Fibroblast of mammary gland (primary cell): ENCODE data around the gene ATG9B.

ENCODE experiments used
- DNase-seq: peaks from one replicate; pipeline ENCODE4 v3.0.0-alpha.2; 2010; ENCODE audit warnings: low read depth
- H3K4me3 ChIP-seq: 2 replicates; pipeline ENCODE4 v1.5.1; 2011; ENCODE audit warnings: low read depth, mild to moderate bottlenecking, low read length, moderate library complexity; ENCODE audit not compliant: control insufficient read depth
- TF ChIP-seq, protein P1 (sequence below): conservative IDR thresholded peaks from 2 replicates; pipeline ENCODE4 v1.5.1; 2011; ENCODE audit warnings: low read depth, low read length, inconsistent platforms; ENCODE audit not compliant: control insufficient read depth, insufficient read depth

The ATG9B gene

DNA sequence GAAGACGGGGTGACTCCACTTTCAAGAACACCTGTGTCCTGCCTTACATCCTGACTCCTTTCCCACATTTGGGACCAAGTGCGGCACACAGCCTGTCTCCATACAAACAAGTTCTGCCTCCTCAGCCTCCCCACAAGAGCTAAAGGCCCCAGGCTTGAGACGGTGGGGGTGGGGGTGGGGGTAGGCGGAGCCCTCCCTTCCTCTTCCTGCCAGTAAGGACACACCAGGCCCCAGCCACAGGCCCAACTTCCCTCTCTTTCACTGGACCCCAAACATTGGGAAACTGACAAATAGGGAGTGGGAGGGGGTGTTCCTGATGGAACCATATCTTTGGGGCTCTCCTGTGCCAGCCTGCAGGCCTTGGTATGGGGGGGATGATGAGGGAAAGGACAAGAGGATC is 28.8 kb upstream of the ATG9B start:
- no peak overlapping the region for H3K4me3 ChIP-seq
- DNase-seq: no peak
- TF ChIP-seq, protein P1, sequence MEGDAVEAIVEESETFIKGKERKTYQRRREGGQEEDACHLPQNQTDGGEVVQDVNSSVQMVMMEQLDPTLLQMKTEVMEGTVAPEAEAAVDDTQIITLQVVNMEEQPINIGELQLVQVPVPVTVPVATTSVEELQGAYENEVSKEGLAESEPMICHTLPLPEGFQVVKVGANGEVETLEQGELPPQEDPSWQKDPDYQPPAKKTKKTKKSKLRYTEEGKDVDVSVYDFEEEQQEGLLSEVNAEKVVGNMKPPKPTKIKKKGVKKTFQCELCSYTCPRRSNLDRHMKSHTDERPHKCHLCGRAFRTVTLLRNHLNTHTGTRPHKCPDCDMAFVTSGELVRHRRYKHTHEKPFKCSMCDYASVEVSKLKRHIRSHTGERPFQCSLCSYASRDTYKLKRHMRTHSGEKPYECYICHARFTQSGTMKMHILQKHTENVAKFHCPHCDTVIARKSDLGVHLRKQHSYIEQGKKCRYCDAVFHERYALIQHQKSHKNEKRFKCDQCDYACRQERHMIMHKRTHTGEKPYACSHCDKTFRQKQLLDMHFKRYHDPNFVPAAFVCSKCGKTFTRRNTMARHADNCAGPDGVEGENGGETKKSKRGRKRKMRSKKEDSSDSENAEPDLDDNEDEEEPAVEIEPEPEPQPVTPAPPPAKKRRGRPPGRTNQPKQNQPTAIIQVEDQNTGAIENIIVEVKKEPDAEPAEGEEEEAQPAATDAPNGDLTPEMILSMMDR: no peak

DNA sequence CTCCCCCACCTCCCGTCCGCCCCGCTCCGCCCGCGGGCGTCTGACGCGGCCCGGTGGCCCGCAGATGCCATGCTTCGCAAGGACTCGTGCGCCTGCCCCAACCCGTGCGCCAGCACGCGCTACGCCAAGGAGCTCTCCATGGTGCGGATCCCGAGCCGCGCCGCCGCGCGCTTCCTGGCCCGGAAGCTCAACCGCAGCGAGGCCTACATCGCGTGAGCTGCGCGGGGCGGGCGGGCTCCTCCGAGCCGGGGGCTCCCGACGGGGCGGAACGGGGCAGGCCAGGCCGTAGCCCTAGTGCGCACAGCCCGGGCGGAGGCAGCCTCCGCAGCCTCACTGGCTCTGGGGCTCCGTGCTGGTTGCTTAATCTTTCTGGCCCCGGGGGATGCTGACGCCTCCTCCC is 26.8 kb upstream of the ATG9B start:
- DNase-seq: peak; percentile 61
- TF ChIP-seq, protein P1: no peak
- H3K4me3 ChIP-seq: no peak overlapping the region

DNA sequence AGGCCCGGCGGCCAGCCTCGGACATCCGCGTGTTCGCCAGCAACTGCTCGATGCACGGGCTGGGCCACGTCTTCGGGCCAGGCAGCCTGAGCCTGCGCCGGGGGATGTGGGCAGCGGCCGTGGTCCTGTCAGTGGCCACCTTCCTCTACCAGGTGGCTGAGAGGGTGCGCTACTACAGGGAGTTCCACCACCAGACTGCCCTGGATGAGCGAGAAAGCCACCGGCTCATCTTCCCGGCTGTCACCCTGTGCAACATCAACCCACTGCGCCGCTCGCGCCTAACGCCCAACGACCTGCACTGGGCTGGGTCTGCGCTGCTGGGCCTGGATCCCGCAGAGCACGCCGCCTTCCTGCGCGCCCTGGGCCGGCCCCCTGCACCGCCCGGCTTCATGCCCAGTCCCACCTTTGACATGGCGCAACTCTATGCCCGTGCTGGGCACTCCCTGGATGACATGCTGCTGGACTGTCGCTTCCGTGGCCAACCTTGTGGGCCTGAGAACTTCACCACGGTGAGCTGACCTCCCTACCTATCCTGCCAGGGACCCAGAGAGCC is 24.7 kb upstream of the ATG9B start:
- no peak for DNase-seq
- TF ChIP-seq, protein P1: no peak

DNA sequence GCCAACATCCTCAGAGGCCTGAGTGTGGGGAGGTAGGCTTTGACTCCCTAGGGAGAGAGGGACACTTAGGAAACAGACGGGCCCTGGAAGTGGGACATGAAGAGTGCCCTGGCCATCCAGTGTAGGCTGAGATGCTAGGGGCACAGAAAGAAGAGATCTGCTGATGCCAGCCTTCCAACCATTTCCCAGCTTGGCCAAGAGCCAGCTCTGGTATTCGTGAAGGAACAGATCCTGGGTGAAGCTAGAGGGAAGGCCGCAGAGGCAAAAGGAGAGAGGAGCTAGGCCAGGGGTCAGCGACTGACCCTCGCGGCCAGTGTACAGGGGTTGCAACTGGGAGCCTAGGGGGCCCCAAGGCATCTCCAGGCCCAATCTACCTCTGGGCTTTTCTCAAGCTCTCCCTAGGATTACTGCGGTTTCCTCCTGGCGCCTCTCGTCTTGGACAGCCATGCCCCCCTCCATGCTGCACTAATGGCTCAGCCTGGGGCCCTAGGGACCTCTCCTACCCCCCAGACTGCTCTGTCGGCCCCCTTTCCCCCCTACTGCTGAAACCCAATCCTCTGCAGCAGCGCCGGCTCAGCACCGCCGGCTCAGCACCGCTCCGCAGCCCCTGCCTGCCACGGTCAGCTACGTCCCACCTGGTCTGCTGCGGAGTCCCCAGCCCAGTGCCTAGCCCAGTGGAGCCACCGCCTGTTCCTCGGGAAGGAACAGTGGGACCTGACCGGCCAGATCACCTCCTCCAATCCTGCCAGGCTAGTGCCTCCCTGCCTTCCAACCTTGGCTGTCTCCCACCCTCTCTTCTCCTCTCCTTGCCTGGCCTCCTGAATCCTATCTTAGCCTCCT is 23.9 kb upstream of the ATG9B start, which contains the start of gene ASIC3:
ASIC3 (plus strand) TSS at position 556 of the 840 bp plus-strand sequence. CDS start 355 bp downstream, outside the sequence.
- no peak within 1 kb of the TSS for H3K4me3 ChIP-seq
- no peak for DNase-seq
- TF ChIP-seq, protein P1: no peak

More for the DNA sequence above, 24.7 kb upstream of the ATG9B start:
- no peak overlapping the region for H3K4me3 ChIP-seq

DNA sequence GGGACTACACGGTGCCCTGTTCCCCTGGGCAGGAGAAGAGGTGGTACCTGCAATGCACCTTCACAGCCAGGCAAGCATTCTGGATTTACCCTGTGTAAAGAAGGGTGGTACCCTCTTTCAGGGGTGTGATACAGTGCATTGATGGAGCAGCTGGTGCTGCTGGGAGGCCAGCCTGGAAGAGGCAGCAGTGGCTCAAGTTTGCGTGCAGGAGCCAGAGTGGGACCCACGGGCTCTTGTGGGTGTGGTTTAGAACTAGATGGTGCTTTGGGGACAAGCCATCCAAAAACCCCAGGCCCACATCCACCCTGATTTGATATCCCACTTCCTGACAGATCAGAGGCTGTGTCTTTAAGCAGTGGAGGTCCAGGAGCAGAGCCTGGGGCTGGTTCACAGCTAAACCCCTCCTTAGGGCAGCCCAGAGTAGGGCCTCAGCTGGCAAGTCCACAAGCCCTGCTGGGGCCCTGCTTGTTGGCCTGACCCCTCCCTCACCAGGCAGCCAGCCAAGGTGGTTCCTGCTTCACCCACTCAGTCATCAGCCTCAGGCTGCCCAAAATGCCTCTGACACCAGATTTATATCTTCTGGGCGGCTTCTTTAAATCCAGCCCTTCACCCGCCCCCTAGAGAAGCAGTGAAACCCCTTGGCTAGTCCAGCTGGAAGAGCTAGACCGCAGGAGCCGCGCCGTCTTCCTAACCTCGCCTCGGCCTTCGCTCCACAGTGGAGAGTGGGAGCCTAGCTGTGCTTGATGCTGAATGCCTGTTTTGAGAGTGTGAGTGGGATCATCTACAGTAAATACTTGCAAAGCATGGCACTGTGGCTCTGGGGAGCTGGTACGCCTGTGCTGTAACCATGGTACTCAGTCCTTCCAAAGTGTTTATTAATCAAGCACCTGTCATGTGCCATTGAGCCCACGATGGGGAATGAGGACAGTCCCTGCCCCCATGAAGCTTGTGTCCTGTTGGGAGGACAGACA is 22.6 kb upstream of the ATG9B start:
- DNase-seq: peak; percentile 74
- TF ChIP-seq, protein P1: no peak

DNA sequence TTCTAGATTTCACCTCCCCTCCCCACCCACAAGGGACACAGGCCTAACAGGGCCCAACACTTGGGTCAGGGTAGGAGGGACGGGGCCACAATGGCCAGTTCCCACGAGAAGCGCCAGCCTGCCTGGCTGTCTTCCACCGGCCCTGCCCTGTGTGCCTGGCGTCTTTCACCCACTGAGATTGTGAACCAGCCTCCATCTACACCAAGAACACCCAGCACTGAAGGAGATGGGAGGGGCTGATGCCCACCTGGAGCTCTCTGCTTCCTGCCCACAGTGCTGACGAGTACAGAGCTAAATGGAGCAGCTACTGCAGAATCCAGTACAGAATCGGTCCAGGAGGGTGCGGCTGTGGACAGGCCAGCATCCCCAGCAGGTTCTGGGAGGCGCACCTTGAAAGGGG is 21.7 kb upstream of the ATG9B start:
- H3K4me3 ChIP-seq: no peak overlapping the region
- TF ChIP-seq, protein P1: no peak
- DNase-seq: no peak

More for the DNA sequence above, 22.6 kb upstream of the ATG9B start:
- no peak overlapping the region for H3K4me3 ChIP-seq
